Esophagus mucosa (tissue), 1 donor: ENCODE measurements around the gene COL4A2. TPM values are rescaled to one million over a fixed set of nuclear protein-coding genes. Genes with fewer than 3 reads are reported as not detected.
A peak's percentile ranks its signal among the peaks of the same experiment; 100 is the strongest.

Experiments used
- ATAC-seq: fragments of 200-7000 bp; cut with Tn5 transposase; one replicate; pipeline ENCODE4 v1.9.1; 2020
- total RNA-seq: library from RNA; stranded (reverse); gene quantifications from one replicate; pipeline ENCODE4 v1.2.4, GENCODE V29; 2023
- donor health status: DM: yes; HTN: yes; CAD: no.

COL4A2 gene
- total RNA-seq, 1 donor from 2014 or later, result 30.8 TPM

DNA sequence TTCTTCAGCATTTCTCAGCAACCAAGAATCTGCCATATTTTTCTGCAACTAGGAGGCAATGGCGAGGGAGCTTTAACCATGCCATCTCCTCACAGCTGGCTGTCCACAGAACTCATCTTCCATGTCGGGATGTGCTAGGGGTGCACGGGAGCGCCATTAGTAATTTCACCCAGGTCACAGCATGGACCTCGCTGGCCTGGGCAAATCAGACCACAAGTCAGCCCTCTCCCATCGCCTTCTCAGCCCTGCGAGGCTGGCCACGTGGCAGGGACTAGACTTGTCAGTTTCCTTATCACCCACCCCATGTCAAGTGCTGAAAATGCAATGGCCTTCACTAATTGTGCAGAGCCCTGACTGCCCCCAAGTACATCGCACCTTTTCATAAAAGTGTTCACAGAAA is 15.8 kb upstream of the COL4A2 start:
- ATAC-seq, result no peak

DNA sequence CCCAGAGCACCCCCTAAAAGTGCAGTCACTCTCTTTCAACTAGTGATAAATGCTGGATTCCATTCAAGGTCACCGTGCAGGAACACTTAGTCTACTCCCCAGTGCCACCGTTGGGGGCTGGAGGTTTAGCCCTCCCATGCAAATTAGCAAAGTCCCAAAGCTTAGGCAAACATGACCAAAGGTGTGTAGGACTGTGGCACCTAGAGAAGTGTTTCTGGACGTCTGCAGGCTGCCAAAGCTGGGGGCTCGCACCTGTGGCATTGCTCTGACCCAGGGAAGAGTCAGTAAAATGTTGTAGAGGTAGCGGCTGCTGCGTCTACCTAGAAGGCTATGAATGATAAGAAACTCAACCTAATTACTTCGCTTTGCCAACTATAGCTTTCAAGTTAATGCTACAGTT is 14.0 kb upstream of the COL4A2 start:
- ATAC-seq, result no peak

DNA sequence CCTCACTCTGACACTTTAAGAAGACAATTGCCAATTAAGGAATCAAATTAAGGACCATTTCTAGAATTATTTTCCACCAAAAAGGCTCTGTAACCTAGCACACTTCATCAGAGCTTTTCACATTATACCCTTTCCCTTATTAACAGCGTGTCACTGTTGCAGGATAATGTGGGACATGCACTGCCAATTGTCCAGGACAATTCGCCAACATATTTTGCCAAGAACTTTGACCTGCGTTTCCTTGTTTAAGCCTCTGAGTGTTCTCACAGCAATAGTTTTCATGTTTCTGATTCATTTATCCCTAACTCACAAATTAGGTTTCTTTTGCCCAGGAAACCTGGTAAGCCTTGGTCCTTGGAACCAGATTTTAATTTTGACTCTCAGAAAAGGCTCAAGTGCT is 13.4 kb upstream of the COL4A2 start:
- ATAC-seq, result no peak

DNA sequence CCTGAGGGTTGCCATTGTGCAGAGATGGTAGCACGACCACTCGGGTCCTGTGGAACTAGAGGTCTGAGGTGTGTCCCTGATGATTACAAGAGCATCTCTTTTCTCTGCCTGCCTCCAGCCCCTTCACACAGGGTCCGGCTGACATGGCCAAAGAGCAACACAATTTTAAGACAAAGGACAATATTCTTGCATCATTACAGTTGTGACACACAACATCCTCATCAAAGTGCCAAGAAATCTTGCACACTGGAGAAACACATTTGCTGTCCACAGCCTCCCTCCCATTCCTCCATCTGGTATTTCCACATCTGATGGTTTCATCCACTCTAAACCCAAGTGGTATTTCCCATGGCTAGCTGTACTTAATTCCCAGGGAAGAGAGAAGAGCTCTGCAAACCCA is 12.9 kb upstream of the COL4A2 start:
- ATAC-seq, result no peak

DNA sequence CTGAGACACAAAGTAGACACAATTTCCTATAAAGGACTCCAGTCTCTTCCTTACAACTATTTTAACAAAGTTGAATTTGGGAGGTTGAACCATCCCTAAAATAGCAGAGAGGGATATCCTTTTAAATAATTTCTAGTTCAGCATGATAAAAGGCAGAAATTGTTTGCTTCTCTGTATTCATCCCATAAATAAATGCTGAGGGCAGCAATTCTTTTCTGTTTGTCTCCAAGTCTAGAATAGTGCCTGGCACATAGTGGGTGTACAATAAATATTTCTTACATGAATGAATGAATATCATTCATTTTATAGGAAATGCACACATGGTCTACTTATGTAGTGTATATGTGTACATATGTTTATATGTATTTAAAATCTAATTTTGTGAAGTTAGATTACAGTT is 12.5 kb upstream of the COL4A2 start:
- ATAC-seq, result no peak

DNA sequence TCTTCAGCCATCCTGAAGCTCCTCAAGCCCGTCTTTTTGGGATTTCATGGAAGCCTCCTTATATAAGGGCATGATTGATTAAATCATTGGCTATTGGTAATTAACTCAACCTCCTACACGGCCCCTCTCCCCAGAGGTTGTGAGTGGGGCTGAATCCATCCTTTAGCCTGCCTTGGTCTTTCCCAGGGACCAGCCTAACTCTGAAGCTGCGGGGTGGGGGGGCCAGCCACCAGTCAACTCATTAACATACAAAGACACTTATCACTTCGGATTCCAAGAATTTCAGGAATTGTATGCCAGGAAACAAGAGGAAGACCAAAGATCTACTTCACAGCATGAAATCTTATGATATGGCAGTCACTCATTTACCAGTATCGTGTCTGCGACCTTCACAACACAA is 10.1 kb upstream of the COL4A2 start:
- no peak for ATAC-seq

DNA sequence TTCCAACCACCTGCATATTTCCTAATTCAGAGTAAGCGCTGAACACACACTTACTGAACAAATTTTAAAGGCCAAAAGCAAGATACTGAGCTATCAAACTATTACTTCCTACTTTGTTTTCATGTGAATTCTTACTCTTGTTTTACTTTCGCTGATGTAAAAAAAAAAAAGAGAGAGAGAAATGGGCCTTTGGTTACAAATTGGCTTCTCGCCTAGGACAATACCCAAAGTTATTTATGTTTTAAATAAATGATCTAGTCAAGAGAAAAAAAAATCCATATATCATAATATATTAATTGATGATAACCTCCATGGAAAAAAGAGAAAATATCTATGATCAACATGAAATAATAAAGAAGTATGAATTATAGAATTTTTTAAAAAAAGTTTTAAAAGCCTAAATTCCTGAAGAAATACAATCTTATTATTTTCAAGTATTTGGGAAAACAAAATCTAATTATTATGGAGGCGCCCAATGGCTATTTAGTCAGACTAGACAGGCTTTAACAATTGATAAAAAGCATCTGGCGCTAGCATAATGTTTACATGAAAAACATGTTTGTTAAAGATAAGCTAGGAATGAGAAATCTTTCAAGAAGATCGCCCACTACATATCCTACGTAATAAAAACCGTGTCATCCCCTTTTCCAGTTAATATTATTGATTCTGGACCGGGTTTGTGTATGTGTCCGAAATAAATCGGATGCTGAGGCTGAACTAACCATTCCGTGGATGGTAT is 9.1 kb upstream of the COL4A2 start:
- ATAC-seq, result no peak

DNA sequence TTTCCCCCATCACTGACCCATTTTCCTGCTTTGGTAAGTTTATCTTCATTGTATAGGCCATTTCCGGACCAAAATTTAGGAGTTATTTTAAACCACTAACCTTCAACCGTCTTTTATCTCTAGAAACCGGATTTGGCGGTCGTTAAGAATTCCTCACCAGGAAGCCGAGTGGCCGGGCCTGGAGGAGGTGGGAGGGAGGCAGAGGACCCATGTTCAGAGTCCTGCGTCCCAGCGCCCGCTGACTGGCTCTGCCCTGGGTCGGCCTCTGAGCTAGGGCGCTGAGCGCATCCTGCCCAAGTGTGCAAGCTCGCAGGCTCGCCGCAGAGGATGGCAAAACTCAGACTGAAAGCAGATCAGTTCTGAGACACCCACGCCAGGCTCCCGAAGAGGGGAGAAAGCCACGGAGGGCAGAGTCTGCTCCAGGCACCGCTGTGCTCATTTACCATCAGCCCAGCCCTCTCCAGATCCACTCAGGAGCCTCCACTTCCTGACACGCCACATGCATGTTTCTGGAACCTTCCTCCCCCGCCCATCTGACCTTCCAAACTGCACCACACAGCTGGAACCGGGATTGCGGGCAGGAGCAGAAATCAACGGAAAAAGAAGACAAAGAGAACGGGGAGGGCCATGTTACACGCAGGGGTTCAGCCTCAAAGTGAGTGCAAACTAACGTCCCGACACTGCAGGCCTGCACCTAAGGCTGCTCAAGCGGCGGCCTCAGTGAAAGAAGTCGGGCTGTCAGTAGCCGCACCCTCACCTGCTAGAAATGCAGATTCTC is 8.4 kb upstream of the COL4A2 start:
- no peak for ATAC-seq

DNA sequence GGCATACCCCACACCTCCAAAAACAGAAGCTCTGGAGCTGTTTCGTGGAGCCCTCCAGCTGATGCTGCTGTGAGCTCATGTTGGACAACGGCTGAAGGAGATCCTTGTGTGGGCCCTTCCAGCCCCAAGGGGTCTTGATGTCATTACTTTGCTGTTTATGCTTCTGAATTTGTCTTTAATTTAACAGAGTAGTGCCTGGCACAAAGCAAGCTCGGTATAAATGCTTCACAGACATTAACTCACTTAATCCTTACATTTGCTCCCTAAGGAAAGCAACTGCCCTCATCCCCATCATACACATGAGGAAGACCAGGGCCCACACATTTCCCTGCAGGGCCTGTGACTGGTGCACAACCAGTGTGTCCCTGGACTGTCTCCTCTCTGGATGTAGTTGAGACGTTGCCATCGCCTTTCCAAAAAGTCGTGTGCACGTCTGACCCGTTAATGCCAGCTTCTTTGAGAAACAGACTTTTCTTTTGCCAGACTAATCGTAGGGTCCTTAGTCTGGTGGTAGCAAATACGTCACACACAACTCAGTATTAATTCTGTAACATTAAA is 7.7 kb upstream of the COL4A2 start:
- no peak for ATAC-seq

DNA sequence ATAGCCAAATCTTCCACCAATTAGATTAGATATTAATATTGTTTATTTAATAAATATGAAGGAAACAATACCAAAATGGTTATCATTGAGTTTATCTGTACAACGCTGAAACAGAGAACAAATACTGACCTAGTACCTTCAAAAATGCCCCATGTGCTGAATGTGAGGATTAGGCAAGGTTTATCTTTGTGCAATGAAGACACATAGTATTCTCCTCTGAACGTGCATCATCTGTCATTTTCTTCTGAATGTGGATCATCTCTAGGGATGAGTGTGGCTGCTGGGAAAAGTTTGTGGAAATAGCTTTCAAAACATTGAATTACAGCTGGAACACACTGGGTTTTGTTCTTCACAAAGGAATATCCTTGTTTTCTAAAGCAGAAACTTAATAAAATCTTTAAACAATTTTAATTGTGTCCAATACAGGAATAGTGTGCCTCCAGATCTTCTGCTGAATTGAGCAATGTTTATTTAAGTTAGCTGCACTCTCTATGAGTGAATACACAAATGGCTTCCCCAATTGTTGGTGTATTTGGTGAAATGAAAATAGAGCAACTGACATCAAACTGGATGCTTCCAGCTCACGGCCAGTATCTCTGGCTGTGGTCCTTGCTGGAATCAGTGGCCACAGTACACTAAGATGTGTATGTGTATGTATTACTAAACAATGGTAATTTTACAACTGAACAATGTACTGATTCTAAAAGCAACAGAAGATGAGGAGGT is 6.8 kb upstream of the COL4A2 start:
- no peak for ATAC-seq

DNA sequence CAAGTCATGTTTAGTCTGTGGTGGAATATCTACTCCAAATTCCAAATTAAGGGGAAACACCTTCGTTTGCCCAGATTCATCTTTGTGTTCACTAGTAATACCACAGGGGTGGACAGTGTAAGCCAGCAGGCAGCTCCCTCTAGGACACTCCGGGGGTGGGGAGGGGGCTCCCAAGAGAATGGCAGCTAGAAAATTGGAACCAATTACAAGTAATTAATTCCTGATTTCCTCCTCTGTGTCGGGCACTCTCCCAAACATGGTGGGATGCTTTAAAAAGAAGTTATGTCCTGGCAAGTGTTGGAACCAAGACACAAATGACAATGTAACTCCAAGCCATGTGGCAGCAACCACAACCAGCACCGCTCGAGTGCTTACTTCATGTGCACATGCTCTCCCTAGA is 6.0 kb upstream of the COL4A2 start:
- ATAC-seq, result no peak

DNA sequence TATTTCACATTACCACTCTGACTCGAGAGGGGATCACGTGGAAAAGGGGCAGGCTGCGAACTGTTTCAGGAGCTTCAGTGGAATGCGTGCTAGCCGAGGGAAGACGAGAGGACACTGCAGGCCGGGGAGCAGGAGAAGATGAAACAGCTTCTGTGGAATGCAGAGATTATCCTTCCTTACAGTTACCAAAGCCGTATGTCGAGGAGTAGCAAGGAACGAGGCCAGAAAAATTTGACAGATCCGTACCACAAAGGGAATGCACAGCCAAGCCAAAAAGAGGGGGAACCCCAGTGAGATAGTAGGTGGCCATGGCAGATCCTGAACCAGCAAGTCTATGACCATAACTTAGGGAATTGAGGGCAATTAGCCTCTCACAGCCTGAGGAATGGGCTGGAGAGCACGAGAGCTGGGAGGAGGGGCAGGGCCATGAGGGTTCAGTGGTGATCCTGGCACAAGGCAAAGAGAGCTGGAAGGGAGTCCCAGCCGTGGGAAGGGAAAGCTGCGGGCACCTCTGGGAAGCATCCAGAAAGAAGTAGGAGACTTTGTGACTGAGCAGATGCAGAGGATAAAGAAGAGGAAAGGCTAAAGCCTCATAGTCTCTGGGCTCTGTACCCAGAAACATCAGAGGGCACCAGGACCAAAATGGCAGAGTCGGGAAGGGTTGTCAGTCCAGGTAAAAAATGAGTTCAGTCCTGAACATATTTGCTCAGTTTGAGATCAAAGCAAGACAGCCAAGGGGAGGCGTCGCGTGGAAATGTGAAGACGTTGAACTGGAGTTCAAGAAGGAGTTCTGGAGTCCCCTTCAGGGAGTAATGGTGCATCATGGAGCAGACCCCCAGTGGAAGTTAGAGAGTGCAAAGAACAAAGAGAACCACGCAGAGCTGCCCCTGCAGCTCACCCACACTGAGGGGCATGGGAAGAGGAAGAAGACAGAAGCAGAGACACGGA is 5.2 kb upstream of the COL4A2 start:
- ATAC-seq, result no peak

DNA sequence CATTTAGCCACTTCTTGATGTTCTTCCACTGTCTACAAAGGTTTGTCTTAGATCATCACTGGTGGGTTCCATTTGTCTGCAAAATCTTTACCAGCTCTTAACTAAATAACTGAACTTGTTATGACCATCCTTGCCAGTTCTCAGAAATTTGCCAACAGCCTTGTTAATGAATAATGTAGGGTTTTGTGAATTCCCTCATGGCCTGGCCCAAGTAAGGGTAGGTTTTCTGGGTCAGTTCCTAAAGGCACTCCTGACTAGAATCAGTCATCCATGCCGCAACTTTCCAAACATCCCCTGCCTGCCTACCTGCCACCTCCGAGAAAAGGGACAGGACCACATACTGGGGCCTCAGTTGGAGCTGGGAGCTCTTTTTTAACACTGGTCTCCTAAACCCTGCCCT is 4.1 kb upstream of the COL4A2 start:
- no peak for ATAC-seq

DNA sequence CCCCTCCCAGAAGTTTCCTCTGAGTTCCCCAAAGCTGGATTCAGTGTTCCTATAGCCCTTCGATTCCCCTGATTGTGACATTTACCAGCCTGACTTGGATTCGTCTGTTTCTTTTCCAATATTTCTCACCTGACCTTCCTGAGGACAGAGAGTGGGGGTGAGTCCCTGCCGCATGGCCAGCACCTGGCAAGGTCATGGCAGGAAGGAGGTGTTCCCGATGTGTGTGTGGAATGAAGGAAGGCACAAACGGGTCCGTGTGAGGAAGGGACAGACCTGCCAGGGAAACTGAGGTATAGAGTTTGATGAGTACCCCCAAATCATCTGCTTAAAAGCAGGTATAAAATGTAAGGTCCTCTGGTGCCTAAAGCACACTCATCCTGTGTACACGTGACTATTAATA is 3.4 kb upstream of the COL4A2 start:
- no peak for ATAC-seq

DNA sequence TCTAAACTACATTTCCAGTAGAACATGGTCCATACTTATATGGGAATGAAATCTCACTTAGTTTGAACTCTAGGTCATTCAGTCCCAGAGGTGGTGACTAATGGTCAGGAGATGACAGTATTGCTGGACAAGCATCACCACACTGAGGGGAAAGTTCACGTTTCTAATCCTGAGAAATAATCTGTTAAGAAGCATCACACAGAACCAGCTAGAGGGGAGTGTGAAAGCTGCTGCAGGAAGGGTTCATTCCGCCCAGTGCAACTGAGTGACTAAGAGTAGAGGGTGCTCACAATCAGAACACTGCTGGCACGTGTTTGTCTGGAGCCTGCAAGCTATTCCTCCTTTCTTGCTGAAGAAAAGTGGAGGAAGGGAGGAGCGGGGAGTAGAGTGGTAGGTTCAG is 2.8 kb upstream of the COL4A2 start:
- ATAC-seq, result no peak

DNA sequence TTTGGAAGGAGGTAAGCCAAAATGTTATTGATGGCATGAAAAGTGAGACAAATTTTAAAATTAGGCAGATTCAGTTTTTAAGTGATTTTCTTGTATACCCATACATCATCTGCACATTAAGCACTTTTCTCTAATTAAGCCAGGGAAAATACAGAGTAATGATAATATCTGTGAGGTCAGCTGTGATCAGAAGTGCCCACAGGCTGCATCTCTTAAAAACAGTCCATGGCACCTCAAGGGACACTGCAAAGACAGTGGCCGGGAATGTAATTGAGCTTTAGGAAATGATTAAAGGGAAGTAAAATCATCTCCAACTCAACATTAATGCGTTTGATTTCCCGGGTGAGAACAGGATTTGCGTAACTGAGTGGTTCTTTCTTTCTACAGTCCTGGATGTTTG is 2.1 kb upstream of the COL4A2 start:
- ATAC-seq, result no peak

DNA sequence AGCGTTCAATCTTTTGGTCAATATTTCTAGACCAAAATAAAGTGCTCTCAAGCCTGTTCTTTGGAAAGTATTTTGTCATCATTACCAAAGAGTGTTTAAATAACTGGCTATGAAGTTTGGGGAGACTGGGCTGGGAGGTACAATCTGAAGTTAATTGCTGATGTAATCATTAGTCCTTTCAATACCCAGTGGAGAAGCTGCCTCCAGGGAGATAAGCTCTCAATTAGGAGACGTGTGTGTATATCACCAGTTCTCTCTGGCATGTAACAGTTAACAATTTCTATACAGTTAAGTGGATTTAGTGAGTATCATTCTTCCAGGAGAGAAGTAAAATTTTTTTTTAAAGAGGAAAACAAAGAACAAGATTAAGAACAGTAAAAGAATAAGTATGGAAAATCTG is 1.5 kb upstream of the COL4A2 start:
- ATAC-seq, result no peak

DNA sequence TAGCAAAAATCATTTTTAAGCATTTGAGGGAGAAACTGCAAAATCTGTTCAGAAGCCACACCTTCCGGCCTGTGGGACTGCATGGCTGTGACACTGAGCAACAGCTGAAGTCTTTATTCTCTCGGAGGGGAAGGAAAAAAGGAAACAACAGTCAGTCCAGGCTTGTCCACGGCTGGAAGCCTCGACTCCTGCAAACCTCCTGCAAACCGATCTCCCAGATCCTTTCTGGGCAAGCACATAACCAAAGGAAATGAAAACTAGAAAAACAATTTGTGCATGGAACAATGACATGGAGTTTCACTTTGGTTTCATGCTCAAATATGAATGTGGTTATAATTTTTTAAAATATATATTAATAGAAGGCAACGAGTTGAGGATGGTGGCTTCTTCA is 1.1 kb upstream of the COL4A2 start:
- ATAC-seq, result no peak

DNA sequence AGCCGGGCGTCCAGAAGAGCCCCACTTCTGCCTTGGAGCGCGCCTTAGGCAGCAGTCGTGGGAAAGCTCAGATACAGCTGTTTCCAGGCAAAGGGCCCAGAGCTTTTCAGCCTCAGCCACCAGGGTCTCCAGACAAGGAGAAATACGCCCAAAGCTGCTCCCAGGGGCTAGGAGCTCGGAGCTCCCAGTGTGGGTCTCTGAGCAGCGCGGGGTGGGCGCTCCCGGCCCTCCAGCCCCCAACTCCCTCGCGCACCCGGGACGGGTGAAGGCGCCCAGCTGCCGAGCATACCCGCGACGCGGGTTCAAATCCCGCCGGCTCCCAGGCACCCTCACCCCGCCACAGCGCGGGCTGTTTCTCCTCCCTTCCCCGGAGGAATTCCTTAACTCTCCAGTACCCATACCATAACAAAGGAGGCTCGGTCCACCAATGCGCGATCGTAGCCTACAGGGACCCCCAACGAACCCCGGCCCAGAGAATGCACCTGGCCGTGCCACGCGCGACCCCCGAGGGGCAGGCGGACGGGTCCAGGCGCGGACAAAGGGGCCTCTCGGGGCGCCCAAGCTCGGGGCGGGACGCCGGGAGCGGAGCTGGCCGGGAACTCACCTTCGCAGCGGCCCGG is 634 bp upstream of the COL4A2 start:
- ATAC-seq, result no peak

DNA sequence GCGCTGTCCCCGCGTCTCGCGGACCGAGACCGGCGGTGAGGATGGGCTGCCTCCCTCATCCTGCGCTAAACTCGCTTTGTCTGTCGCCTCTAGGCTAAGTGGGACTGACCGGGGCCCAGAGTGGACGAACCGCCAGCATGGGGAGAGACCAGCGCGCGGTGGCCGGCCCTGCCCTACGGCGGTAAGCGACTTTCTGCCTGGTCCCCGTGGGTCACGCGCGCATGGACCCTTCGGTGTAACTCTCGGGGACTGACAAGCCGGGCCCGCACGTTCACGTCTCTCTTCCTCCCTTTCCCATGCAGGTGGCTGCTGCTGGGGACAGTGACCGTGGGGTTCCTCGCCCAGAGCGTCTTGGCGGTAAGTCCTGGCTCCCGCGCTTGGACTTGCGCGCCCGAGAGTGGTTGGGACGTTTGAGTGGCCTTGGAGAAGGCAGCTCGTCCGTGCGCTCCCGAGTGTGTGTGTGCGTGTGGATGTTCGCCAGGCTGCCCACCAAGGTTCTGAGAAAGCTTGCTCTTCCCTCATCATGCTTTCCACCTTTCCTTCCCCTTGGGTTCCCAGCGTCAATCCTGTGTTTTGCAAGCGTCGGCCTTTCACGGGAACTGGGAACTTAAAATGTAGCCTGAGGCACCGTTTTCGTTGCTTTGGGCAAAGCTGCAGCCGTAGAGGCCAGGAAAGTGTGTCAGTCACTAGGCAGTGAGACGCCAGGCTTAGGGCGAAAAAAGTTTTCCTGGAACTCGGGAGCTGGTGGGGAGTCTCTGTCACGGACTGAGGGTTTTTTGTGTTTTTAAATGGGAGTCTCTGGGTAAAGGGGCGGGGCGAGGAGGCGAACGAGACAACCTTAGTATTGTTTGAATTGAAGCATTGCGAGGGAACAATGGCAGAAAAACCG is 927 bp downstream of the COL4A2 start:
- peak; percentile 29 for ATAC-seq
